IMR-90 (cell line): Measurements from ENCODE around the gene GOLGA6L9.
"Not testable (repeated sequence)": the region's sequence is repeated elsewhere in the genome, so short reads cannot be mapped to it uniquely, and the experiment has no call there.

Source experiments
- BHLHE40 ChIP-seq: fragments of 150-350 bp; IDR thresholded peaks from 2 replicates; pipeline ENCODE4 v1.6.1; 2016; ENCODE audit warnings: mild to moderate bottlenecking, low read depth, low read length
- CEBPB ChIP-seq: IDR thresholded peaks from 2 replicates; pipeline ENCODE4 v1.6.1; 2012; ENCODE audit warnings: low read depth, low read length, improper control_type of control experiment
- FOS ChIP-seq: fragments of 150-350 bp; IDR thresholded peaks from 2 replicates; pipeline ENCODE4 v1.6.1; 2016; ENCODE audit warnings: low read depth, low read length
- MAFK ChIP-seq: IDR thresholded peaks from 2 replicates; pipeline ENCODE4 v1.6.1; 2012; ENCODE audit warnings: low read depth, low read length, improper control_type of control experiment
- MAZ ChIP-seq: IDR thresholded peaks from 2 replicates; pipeline ENCODE4 v1.6.1; 2012; ENCODE audit warnings: low read depth, mild to moderate bottlenecking, low read length, improper control_type of control experiment, moderate library complexity, borderline replicate concordance
- MXI1 ChIP-seq: IDR thresholded peaks from 2 replicates; pipeline ENCODE4 v1.6.1; 2012; ENCODE audit warnings: low read depth, mild to moderate bottlenecking, low read length, moderate library complexity, borderline replicate concordance
- POLR2A ChIP-seq: IDR thresholded peaks from 2 replicates; pipeline ENCODE4 v1.6.1; 2012; ENCODE audit warnings: mild to moderate bottlenecking, low read depth, low read length
- RAD21 ChIP-seq: IDR thresholded peaks from 2 replicates; pipeline ENCODE4 v1.6.1; 2012; ENCODE audit warnings: low read length, improper control_type of control experiment
- RCOR1 ChIP-seq: IDR thresholded peaks from 2 replicates; pipeline ENCODE4 v1.6.1; 2012; ENCODE audit warnings: mild to moderate bottlenecking, low read length, improper control_type of control experiment; ENCODE audit not compliant: insufficient replicate concordance
- RFX5 ChIP-seq: IDR thresholded peaks from 2 replicates; pipeline ENCODE4 v1.8.0; 2012; ENCODE audit warnings: low read depth, mild to moderate bottlenecking, low read length, moderate library complexity
- SMC3 ChIP-seq: fragments of 150-350 bp; IDR thresholded peaks from 2 replicates; pipeline ENCODE4 v1.6.1; 2016; ENCODE audit warnings: low read depth, mild to moderate bottlenecking, antibody characterized with exemption, low read length, moderate library complexity
- TF ChIP-seq, protein P1 (sequence below): conservative IDR thresholded peaks from 2 replicates; pipeline ENCODE4 v1.5.1; 2012; ENCODE audit warnings: mild to moderate bottlenecking, low read depth, low read length, improper control_type of control experiment
- TF ChIP-seq, protein P2 (sequence below): fragments of 150-350 bp; IDR thresholded peaks from 2 replicates; pipeline ENCODE4 v1.6.1; 2016; ENCODE audit warnings: low read depth, mild to moderate bottlenecking, low read length, moderate library complexity, borderline replicate concordance
- TF ChIP-seq, protein P3 (sequence below): fragments of 150-350 bp; IDR thresholded peaks from 2 replicates; pipeline ENCODE4 v1.6.1; 2017; ENCODE audit warnings: mild to moderate bottlenecking, antibody characterized with exemption, low read length, low read depth

DNA sequence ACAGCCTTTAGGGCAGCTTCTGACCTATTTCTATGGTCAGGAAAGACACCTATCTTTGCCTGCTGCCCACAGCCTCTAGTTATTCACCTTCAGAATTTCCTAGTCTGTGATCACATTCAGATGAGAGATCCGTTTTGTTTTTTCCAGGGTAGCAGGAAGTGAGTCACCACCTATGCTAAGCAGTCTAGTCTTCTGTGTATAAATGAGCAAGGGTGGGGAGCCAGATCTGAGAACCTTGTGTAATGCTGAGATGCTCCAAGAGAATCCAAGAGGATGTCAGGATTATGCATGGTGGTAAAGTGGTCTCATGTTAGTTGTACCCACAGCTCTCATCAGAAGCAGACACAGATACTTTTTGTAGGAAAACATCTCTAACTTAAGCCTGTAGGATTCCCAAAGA is 8.7 kb upstream of the GOLGA6L9 start:
- TF ChIP-seq, protein P1, sequence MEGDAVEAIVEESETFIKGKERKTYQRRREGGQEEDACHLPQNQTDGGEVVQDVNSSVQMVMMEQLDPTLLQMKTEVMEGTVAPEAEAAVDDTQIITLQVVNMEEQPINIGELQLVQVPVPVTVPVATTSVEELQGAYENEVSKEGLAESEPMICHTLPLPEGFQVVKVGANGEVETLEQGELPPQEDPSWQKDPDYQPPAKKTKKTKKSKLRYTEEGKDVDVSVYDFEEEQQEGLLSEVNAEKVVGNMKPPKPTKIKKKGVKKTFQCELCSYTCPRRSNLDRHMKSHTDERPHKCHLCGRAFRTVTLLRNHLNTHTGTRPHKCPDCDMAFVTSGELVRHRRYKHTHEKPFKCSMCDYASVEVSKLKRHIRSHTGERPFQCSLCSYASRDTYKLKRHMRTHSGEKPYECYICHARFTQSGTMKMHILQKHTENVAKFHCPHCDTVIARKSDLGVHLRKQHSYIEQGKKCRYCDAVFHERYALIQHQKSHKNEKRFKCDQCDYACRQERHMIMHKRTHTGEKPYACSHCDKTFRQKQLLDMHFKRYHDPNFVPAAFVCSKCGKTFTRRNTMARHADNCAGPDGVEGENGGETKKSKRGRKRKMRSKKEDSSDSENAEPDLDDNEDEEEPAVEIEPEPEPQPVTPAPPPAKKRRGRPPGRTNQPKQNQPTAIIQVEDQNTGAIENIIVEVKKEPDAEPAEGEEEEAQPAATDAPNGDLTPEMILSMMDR: not testable (repeated sequence)
- not testable (repeated sequence) for TF ChIP-seq POLR2A, MAZ, RFX5, RAD21, BHLHE40, MAFK, SMC3, RCOR1, FOS, MXI1, CEBPB
- TF ChIP-seq, protein P2, sequence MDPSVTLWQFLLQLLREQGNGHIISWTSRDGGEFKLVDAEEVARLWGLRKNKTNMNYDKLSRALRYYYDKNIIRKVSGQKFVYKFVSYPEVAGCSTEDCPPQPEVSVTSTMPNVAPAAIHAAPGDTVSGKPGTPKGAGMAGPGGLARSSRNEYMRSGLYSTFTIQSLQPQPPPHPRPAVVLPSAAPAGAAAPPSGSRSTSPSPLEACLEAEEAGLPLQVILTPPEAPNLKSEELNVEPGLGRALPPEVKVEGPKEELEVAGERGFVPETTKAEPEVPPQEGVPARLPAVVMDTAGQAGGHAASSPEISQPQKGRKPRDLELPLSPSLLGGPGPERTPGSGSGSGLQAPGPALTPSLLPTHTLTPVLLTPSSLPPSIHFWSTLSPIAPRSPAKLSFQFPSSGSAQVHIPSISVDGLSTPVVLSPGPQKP: not testable (repeated sequence)
- TF ChIP-seq, protein P3, sequence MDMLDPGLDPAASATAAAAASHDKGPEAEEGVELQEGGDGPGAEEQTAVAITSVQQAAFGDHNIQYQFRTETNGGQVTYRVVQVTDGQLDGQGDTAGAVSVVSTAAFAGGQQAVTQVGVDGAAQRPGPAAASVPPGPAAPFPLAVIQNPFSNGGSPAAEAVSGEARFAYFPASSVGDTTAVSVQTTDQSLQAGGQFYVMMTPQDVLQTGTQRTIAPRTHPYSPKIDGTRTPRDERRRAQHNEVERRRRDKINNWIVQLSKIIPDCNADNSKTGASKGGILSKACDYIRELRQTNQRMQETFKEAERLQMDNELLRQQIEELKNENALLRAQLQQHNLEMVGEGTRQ: not testable (repeated sequence)
